Activated naive CD4-positive, alpha-beta T cell treated with anti-CD3 and anti-CD28 coated beads, Interleukin-2, amount 50 U/mL, for 24 hours (primary cell): ENCODE results near the gene HOOK1.
"Not testable (repeated sequence)": the region's sequence is repeated elsewhere in the genome, so short reads cannot be mapped to it uniquely, and the experiment has no call there.

Experiments
- H3K27ac Mint-ChIP-seq: one replicate; pipeline ENCODE4 v1.8.0; 2021; ENCODE audit warnings: mild to moderate bottlenecking, mixed read lengths
- H3K27me3 Mint-ChIP-seq: one replicate; pipeline ENCODE4 v1.8.0; 2021; ENCODE audit warnings: mixed read lengths
- H3K36me3 Mint-ChIP-seq: one replicate; pipeline ENCODE4 v1.8.0; 2021; ENCODE audit warnings: mixed read lengths
- H3K4me1 Mint-ChIP-seq: one replicate; pipeline ENCODE4 v1.8.0; 2021; ENCODE audit warnings: mixed read lengths
- H3K4me3 Mint-ChIP-seq: one replicate; pipeline ENCODE4 v1.8.0; 2021; ENCODE audit warnings: mild to moderate bottlenecking, mixed read lengths
- H3K9me3 Mint-ChIP-seq: one replicate; pipeline ENCODE4 v1.8.0; 2021; ENCODE audit warnings: mixed read lengths

HOOK1 gene

GRCh38 chr1:59855297-59855696, 40.5 kb downstream of the HOOK1 start:
- not testable (repeated sequence) for H3K4me3 Mint-ChIP-seq, H3K4me1 Mint-ChIP-seq, H3K27me3 Mint-ChIP-seq, H3K27ac Mint-ChIP-seq, H3K9me3 Mint-ChIP-seq
- peaks cover 20% of the 10 kb centered on the region for H3K36me3 Mint-ChIP-seq

- no peak overlapping the region for H3K27ac Mint-ChIP-seq
- no peak overlapping the region for H3K4me3 Mint-ChIP-seq
- no peaks in the 10 kb centered on the region for H3K4me1 Mint-ChIP-seq
- H3K27me3 Mint-ChIP-seq: no peaks in the 10 kb centered on the region
- H3K36me3 Mint-ChIP-seq: peaks cover 16% of the 10 kb centered on the region
- no peaks in the 10 kb centered on the region for H3K9me3 Mint-ChIP-seq
These were observed 42.1 kb downstream of the HOOK1 start for GRCh38 chr1:59856725-59857338.

- H3K27me3 Mint-ChIP-seq: no peaks in the 10 kb centered on the region
- no peaks in the 10 kb centered on the region for H3K4me1 Mint-ChIP-seq
- peaks cover 18% of the 10 kb centered on the region for H3K36me3 Mint-ChIP-seq
- H3K27ac Mint-ChIP-seq: no peak overlapping the region
- H3K9me3 Mint-ChIP-seq: no peaks in the 10 kb centered on the region
- H3K4me3 Mint-ChIP-seq: no peak overlapping the region
These were observed 43.1 kb downstream of the HOOK1 start for GRCh38 chr1:59857679-59858354.

GRCh38 chr1:59866462-59866861, 51.7 kb downstream of the HOOK1 start:
- Mint-ChIP-seq H3K27ac (no peak overlapping the region), H3K4me1 (no peaks in the 10 kb centered on the region), H3K27me3 (no peaks in the 10 kb centered on the region), H3K4me3 (no peak overlapping the region), H3K36me3 (peaks cover 19% of the 10 kb centered on the region), H3K9me3 (no peaks in the 10 kb centered on the region)

- Mint-ChIP-seq H3K27ac (no peak overlapping the region), H3K27me3 (no peaks in the 10 kb centered on the region), H3K4me1 (no peaks in the 10 kb centered on the region)
These were observed 57.0 kb downstream of the HOOK1 start for GRCh38 chr1:59871746-59872145.

GRCh38 chr1:59877108-59877682, 62.4 kb downstream of the HOOK1 start:
- Mint-ChIP-seq H3K36me3 (peaks cover 22% of the 10 kb centered on the region), H3K9me3 (peaks cover 5% of the 10 kb centered on the region), H3K4me3 (no peak overlapping the region), H3K4me1 (no peaks in the 10 kb centered on the region), H3K27ac (no peak overlapping the region), H3K27me3 (no peaks in the 10 kb centered on the region)

More at GRCh38 chr1:59871746-59872145, 57.0 kb downstream of the HOOK1 start:
- peaks cover 26% of the 10 kb centered on the region for H3K36me3 Mint-ChIP-seq
- no peak overlapping the region for H3K4me3 Mint-ChIP-seq
- H3K9me3 Mint-ChIP-seq: no peaks in the 10 kb centered on the region

GRCh38 chr1:59878370-59878769, 63.6 kb downstream of the HOOK1 start:
- Mint-ChIP-seq H3K27ac (no peak overlapping the region), H3K9me3 (peaks cover 5% of the 10 kb centered on the region), H3K27me3 (no peaks in the 10 kb centered on the region), H3K4me3 (no peak overlapping the region), H3K4me1 (no peaks in the 10 kb centered on the region), H3K36me3 (peaks cover 18% of the 10 kb centered on the region)

- no peaks in the 10 kb centered on the region for H3K4me1 Mint-ChIP-seq
- peaks cover 5% of the 10 kb centered on the region for H3K9me3 Mint-ChIP-seq
- no peak overlapping the region for H3K4me3 Mint-ChIP-seq
- H3K27ac Mint-ChIP-seq: no peak overlapping the region
- peaks cover 12% of the 10 kb centered on the region for H3K36me3 Mint-ChIP-seq
- H3K27me3 Mint-ChIP-seq: no peaks in the 10 kb centered on the region
These were observed 64.8 kb downstream of the HOOK1 start for GRCh38 chr1:59879574-59879973.

GRCh38 chr1:59879996-59880505, 65.3 kb downstream of the HOOK1 start:
- peaks cover 5% of the 10 kb centered on the region for H3K9me3 Mint-ChIP-seq
- peaks cover 10% of the 10 kb centered on the region for H3K36me3 Mint-ChIP-seq
- H3K27me3 Mint-ChIP-seq: no peaks in the 10 kb centered on the region
- H3K4me1 Mint-ChIP-seq: no peaks in the 10 kb centered on the region
- no peak overlapping the region for H3K27ac Mint-ChIP-seq
- H3K4me3 Mint-ChIP-seq: no peak overlapping the region

GRCh38 chr1:59880735-59881134, 66.0 kb downstream of the HOOK1 start:
- Mint-ChIP-seq H3K27me3 (no peaks in the 10 kb centered on the region), H3K27ac (no peak overlapping the region), H3K36me3 (peaks cover 8% of the 10 kb centered on the region), H3K4me1 (no peaks in the 10 kb centered on the region), H3K4me3 (no peak overlapping the region), H3K9me3 (peaks cover 5% of the 10 kb centered on the region)

GRCh38 chr1:59885160-59885832, 70.5 kb downstream of the HOOK1 start:
- Mint-ChIP-seq H3K4me3 (no peak overlapping the region), H3K9me3 (peaks cover 14% of the 10 kb centered on the region), H3K27ac (no peak overlapping the region), H3K4me1 (no peaks in the 10 kb centered on the region), H3K36me3 (peaks cover 8% of the 10 kb centered on the region), H3K27me3 (peaks cover 2% of the 10 kb centered on the region)

GRCh38 chr1:59892841-59893811, 78.4 kb downstream of the HOOK1 start:
- H3K27me3 Mint-ChIP-seq: peaks cover 2% of the 10 kb centered on the region
- peaks cover 7% of the 10 kb centered on the region for H3K36me3 Mint-ChIP-seq
- H3K27ac Mint-ChIP-seq: peak overlapping the region; percentile 88
- peak overlapping the region; percentile 15 for H3K4me3 Mint-ChIP-seq
- H3K4me1 Mint-ChIP-seq: peaks cover 18% of the 10 kb centered on the region
- peaks cover 13% of the 10 kb centered on the region for H3K9me3 Mint-ChIP-seq

- Mint-ChIP-seq H3K4me3 (no peak overlapping the region), H3K36me3 (peaks cover 5% of the 10 kb centered on the region), H3K27me3 (no peaks in the 10 kb centered on the region), H3K9me3 (no peaks in the 10 kb centered on the region), H3K4me1 (peaks cover 18% of the 10 kb centered on the region), H3K27ac (no peak overlapping the region)
These were observed 82.4 kb downstream of the HOOK1 start for GRCh38 chr1:59897165-59897564.

GRCh38 chr1:59898927-59899326, 84.2 kb downstream of the HOOK1 start:
- Mint-ChIP-seq H3K27me3 (no peaks in the 10 kb centered on the region), H3K27ac (no peak overlapping the region), H3K36me3 (peaks cover 5% of the 10 kb centered on the region), H3K4me1 (peaks cover 11% of the 10 kb centered on the region), H3K9me3 (no peaks in the 10 kb centered on the region), H3K4me3 (no peak overlapping the region)

GRCh38 chr1:59900640-59901039, 85.9 kb downstream of the HOOK1 start:
- Mint-ChIP-seq H3K36me3 (peaks cover 5% of the 10 kb centered on the region), H3K9me3 (no peaks in the 10 kb centered on the region), H3K4me1 (peaks cover 6% of the 10 kb centered on the region), H3K27ac (no peak overlapping the region), H3K27me3 (no peaks in the 10 kb centered on the region), H3K4me3 (no peak overlapping the region)
